Adrenal gland (tissue), 12 donors: ENCODE measurements around the gene CABCOCO1. TPM values are rescaled to one million over a fixed set of nuclear protein-coding genes. Genes with fewer than 3 reads are reported as not detected.
"Not testable (repeated sequence)": the region's sequence is repeated elsewhere in the genome, so short reads cannot be mapped to it uniquely, and the experiment has no call there.

Source experiments
- DNase-seq, 7 donors: peaks; one replicate each; pipeline ENCODE4 v3.0.0-alpha.2; 2019 to 2020
- H3K27ac ChIP-seq, 5 donors: fragments of 200-600 bp; sonication (generic) in 4 of 5; 1 replicate in 3 of 5; 2 replicates in 2 of 5; pipeline versions ENCODE4 v1.5.1 to v1.8.0; 2016 to 2020; ENCODE audit warnings: mild to moderate bottlenecking in 1 of 5
- H3K27me3 ChIP-seq: fragments of 200-600 bp; 2 replicates; pipeline ENCODE4 v1.8.0; 2021
- H3K36me3 ChIP-seq, 2 donors: fragments of 200-600 bp; replicated peaks in 1 of 2; 1 replicate in 1 of 2; 2 replicates in 1 of 2; pipeline versions ENCODE4 v1.5.1 to v1.8.0; 2018 to 2022
- H3K4me1 ChIP-seq, 2 donors: fragments of 200-600 bp; replicated peaks in 1 of 2; 1 replicate in 1 of 2; 2 replicates in 1 of 2; pipeline versions ENCODE4 v1.5.1 to v1.8.0; 2018 to 2021
- H3K4me3 ChIP-seq, 4 donors: fragments of 200-600 bp; sonication (generic) in 3 of 4; one replicate each; pipeline ENCODE4 v1.5.1; 2016 to 2018
- H3K9me3 ChIP-seq, 3 donors: fragments of 200-600 bp; sonication (generic) in 1 of 3; replicated peaks in 1 of 3; 1 replicate in 2 of 3; 2 replicates in 1 of 3; pipeline versions ENCODE4 v1.5.1 to v1.8.0; 2016 to 2021
- POLR2A ChIP-seq, 2 donors: fragments of 450-650 bp; IDR thresholded peaks; one replicate each; pipeline ENCODE4 v1.6.1; 2017; ENCODE audit warnings: antibody characterized with exemption in 2 of 2, mild to moderate bottlenecking in 2 of 2, moderate library complexity in 1 of 2
- WGBS, 4 donors: extraction: QIAGEN DNeasy Blood & Tissue Kit in 2 of 4; methylation state at CpG; one replicate each; pipeline versions ENCODE4 v1.1.5 to v1.1.7; 2013 to 2017; 5-methylcytosine and 5-hydroxymethylcytosine counted together
- intact Hi-C, 2 donors: fragments of 100-400 bp; cut with DNase I; formaldehyde crosslinking; loops; one replicate each; pipeline versions ENCODE4 v1.14.1 to v1.15.0; 2022 to 2023
- polyA plus RNA-seq, 3 donors: library from polyadenylated mRNA; stranded (reverse); fragments of 200-250 nt in 2 of 3; fragments of 350-450 nt in 1 of 3; fragmentation: Illumina TruSeq in 1 of 3; extraction: RNeasy Lipid Tissue Mini Kit (QIAGEN cat#74804) in 1 of 3; gene quantifications; one replicate each; pipeline ENCODE4 v1.2.3, GENCODE V29; 2013 to 2014
- total RNA-seq, 9 donors: library from RNA; depleted of rRNA in 4 of 9; stranded (reverse); fragments of >200 nt in 4 of 9; fragments of 120-200 nt in 1 of 9; fragmentation: NEBNext Ultra II Directional in 1 of 9; extraction: Animal tissue kit (Norgen Biotek cat#: 25700) in 1 of 9; gene quantifications; one replicate each; pipeline versions ENCODE4 v1.1.0 to v1.2.4, GENCODE V29; 2013 to 2023
- TF ChIP-seq, protein P1 (sequence below), 6 experiments: fragments of 450-650 bp in 4 of 6; fragments of 200-600 bp in 2 of 6; sonication (generic) in 1 of 6; IDR thresholded peaks; 1 replicate in 5 of 6; 2 replicates in 1 of 6; pipeline versions ENCODE4 v1.5.1 to v1.8.0; 2016 to 2021; ENCODE audit warnings: antibody characterized with exemption in 6 of 6, mild to moderate bottlenecking in 2 of 6, moderate library complexity in 1 of 6
- donor health status: healthy with polysubstance abuse.
- donor health status: Bipolar disorder and iron deficiency.
- donor health status: DM: yes; HTN: yes; CAD: no.
- donor health status: DM: no; HTN: no; CAD: no.
- donor health status: DM: no; HTN: no; CAD: no.
- donor health status: DM: yes; HTN: yes; CAD: no.

CABCOCO1 gene
- total and polyA plus RNA-seq, 12 donors: 0.36 to 2.9 (median 1.4) TPM; not detected in 6

DNA sequence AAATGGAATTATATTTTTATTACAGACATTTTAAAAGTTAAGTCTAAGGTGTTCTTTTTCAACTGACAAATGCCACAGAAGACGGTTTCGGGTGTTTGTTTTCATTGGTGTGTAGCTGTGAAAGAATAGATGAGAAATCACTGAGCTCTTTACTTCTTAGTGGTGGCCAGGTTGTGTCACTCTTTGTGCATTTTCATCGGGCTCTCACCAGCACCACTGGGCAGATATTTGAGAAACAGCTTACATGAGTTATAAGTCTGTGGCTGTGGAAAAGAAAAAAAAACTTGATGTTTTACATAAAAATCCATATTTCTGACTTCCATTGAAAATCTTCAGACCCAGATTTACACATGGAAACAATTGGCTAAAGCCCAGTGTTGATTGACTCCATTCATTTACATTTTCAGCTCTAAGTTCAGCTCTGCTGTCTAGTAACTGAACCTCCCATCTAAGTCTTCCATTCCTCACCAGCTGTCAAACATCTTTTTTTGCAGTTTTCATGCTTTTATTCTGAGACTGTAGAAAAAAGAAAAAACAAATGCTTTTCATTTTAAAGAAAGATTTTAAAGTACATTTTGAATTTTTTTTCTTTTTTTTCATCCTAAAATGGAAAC lies 22.3 kb downstream of the CABCOCO1 start:
- intact Hi-C loops: no loop called here
- no peak for DNase-seq
- Histone ChIP-seq H3K27ac (no peak overlapping the region), H3K4me1 (no peaks in the 10 kb centered on the region), H3K4me3 (no peak overlapping the region), H3K36me3 (no peaks in the 10 kb centered on the region), H3K27me3 (no peaks in the 10 kb centered on the region), H3K9me3 (no peaks in the 10 kb centered on the region)
- TF ChIP-seq, protein P1, sequence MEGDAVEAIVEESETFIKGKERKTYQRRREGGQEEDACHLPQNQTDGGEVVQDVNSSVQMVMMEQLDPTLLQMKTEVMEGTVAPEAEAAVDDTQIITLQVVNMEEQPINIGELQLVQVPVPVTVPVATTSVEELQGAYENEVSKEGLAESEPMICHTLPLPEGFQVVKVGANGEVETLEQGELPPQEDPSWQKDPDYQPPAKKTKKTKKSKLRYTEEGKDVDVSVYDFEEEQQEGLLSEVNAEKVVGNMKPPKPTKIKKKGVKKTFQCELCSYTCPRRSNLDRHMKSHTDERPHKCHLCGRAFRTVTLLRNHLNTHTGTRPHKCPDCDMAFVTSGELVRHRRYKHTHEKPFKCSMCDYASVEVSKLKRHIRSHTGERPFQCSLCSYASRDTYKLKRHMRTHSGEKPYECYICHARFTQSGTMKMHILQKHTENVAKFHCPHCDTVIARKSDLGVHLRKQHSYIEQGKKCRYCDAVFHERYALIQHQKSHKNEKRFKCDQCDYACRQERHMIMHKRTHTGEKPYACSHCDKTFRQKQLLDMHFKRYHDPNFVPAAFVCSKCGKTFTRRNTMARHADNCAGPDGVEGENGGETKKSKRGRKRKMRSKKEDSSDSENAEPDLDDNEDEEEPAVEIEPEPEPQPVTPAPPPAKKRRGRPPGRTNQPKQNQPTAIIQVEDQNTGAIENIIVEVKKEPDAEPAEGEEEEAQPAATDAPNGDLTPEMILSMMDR (IDR thresholded peaks at IDR 0.05): no peak
- WGBS, 4 donors: 87 to 93% (median 90%) methylated on average over 3 of the region's 3 CpGs

DNA sequence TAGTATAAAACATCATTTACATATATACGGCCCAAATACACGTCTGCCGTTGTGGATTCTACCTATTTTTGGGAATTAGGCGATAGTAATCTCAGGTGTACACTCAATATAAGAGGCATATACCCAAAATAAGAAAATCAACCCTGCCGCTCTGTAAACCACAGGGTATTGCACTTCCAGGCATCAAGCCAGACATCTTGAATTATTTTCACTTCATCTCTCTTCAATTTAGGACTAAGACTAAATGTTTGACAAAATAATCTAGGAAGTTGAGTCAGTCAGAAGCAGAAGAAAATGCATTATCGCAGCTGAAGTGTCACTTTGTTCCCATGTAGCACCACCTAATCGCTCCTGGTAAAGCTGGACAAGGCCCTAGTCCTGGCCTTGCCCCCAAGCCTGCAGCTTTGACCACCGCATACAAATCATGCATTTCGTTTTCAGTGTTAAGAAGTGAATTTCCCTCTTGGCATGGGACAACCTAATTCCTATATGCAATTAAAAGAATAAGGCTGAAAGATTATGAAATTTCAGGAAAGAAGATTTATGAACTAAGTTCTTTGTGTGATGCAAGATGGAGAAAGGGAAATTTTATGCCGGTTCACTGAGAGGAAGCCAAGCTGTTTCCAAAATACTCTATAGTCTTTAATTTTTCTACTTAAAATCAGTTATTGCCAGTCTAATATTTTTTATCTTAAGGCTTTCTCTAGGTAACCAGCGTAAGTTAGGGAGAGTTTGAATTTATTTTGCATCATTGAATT lies 26.0 kb downstream of the CABCOCO1 start:
- WGBS, 4 donors: 90 to 93% (median 92%) methylated on average over 11 of the region's 11 CpGs
- intact Hi-C loops: no loop called here
- H3K36me3 ChIP-seq: no peaks in the 10 kb centered on the region
- TF ChIP-seq POLR2A (IDR thresholded peaks at IDR 0.05): no peak
- TF ChIP-seq, protein P1 (IDR thresholded peaks at IDR 0.05): no peak
- no peaks in the 10 kb centered on the region for H3K4me1 ChIP-seq
- H3K27ac ChIP-seq: no peak overlapping the region
- no peak for DNase-seq
- no peaks in the 10 kb centered on the region for H3K27me3 ChIP-seq
- H3K9me3 ChIP-seq: no peaks in the 10 kb centered on the region
- H3K4me3 ChIP-seq: no peak overlapping the region

DNA sequence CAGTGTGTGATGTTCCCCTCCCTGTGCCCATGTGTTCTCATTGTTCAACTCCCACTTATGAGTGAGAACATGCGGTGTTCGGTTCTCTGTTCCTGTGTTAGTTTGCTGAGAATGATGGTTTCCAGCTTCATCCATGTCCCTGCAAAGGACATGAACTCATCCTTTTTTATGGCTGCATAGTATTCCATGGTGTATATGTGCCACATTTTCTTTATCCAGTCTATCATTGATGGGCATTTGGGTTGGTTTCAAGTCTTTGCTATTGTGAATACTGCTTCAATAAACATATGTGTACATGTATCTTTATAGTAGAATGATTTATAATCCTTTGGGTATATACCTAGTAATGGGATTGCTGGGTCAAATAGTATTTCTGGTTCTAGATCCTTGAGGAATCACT lies 28.9 kb downstream of the CABCOCO1 start:
- H3K36me3 ChIP-seq, intact Hi-C loops, H3K9me3 ChIP-seq, H3K4me1 ChIP-seq, DNase-seq, H3K27me3 ChIP-seq, H3K27ac ChIP-seq, H3K4me3 ChIP-seq: not testable (repeated sequence)
- 95 to 100% (median 99%) methylated on average over 1 to 2 of the region's 2 CpGs for WGBS, 4 donors

DNA sequence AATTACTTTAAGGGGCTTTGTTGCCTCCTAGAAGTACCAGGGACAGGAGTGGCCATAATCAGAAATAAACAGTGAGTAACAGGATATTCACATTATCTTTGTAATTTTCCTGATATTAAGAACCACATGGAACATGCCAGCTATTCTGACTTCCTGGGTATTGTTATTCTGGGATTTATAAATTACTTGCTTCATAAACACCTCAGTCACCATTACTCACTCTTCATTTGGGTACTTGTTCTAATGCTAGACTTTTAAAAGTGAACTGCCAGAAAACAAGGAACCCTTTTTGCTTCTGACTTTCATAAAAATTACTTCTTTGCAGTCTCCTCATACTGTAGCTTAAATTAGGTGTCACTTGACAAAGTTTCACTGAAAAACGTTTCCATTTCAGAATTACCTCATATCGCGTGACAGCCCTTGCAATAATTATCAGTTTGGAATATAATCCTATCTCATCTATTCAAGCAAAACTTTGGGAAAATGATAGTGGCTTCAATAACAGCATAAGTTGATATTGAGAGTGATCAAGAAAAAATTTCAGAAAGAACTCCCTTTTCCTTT lies 29.8 kb downstream of the CABCOCO1 start:
- DNase-seq: no peak
- no peak for TF ChIP-seq POLR2A (IDR thresholded peaks at IDR 0.05)
- TF ChIP-seq, protein P1 (IDR thresholded peaks at IDR 0.05): no peak
- H3K9me3 ChIP-seq: no peaks in the 10 kb centered on the region
- intact Hi-C loops: no loop called here
- no peaks in the 10 kb centered on the region for H3K4me1 ChIP-seq
- H3K27ac ChIP-seq: no peak overlapping the region
- no peaks in the 10 kb centered on the region for H3K27me3 ChIP-seq
- 85 to 89% (median 87%) methylated on average over 3 of the region's 3 CpGs for WGBS, 4 donors
- H3K36me3 ChIP-seq: no peaks in the 10 kb centered on the region
- H3K4me3 ChIP-seq: no peak overlapping the region
